Adrenal gland (tissue), 12 donors: Measurements from ENCODE around the gene MBLAC2. TPM values are rescaled to one million over a fixed set of nuclear protein-coding genes. Genes with fewer than 3 reads are reported as not detected.

Experiments used
- DNase-seq, 7 donors: peaks; one replicate each; pipeline ENCODE4 v3.0.0-alpha.2; 2019 to 2020
- H3K27ac ChIP-seq, 5 donors: fragments of 200-600 bp; sonication (generic) in 4 of 5; 1 replicate in 3 of 5; 2 replicates in 2 of 5; pipeline versions ENCODE4 v1.5.1 to v1.8.0; 2016 to 2020; ENCODE audit warnings: mild to moderate bottlenecking in 1 of 5
- H3K27me3 ChIP-seq: fragments of 200-600 bp; 2 replicates; pipeline ENCODE4 v1.8.0; 2021
- H3K36me3 ChIP-seq, 2 donors: fragments of 200-600 bp; replicated peaks in 1 of 2; 1 replicate in 1 of 2; 2 replicates in 1 of 2; pipeline versions ENCODE4 v1.5.1 to v1.8.0; 2018 to 2022
- H3K4me1 ChIP-seq, 2 donors: fragments of 200-600 bp; replicated peaks in 1 of 2; 1 replicate in 1 of 2; 2 replicates in 1 of 2; pipeline versions ENCODE4 v1.5.1 to v1.8.0; 2018 to 2021
- H3K4me3 ChIP-seq, 4 donors: fragments of 200-600 bp; sonication (generic) in 3 of 4; one replicate each; pipeline ENCODE4 v1.5.1; 2016 to 2018
- H3K9me3 ChIP-seq, 3 donors: fragments of 200-600 bp; sonication (generic) in 1 of 3; replicated peaks in 1 of 3; 1 replicate in 2 of 3; 2 replicates in 1 of 3; pipeline versions ENCODE4 v1.5.1 to v1.8.0; 2016 to 2021
- POLR2A ChIP-seq, 2 donors: fragments of 450-650 bp; IDR thresholded peaks; one replicate each; pipeline ENCODE4 v1.6.1; 2017; ENCODE audit warnings: antibody characterized with exemption in 2 of 2, mild to moderate bottlenecking in 2 of 2, moderate library complexity in 1 of 2
- WGBS, 4 donors: extraction: QIAGEN DNeasy Blood & Tissue Kit in 2 of 4; methylation state at CpG; one replicate each; pipeline versions ENCODE4 v1.1.5 to v1.1.7; 2013 to 2017; 5-methylcytosine and 5-hydroxymethylcytosine counted together
- intact Hi-C, 2 donors: fragments of 100-400 bp; cut with DNase I; formaldehyde crosslinking; loops; one replicate each; pipeline versions ENCODE4 v1.14.1 to v1.15.0; 2022 to 2023
- polyA plus RNA-seq, 3 donors: library from polyadenylated mRNA; stranded (reverse); fragments of 200-250 nt in 2 of 3; fragments of 350-450 nt in 1 of 3; fragmentation: Illumina TruSeq in 1 of 3; extraction: RNeasy Lipid Tissue Mini Kit (QIAGEN cat#74804) in 1 of 3; gene quantifications; one replicate each; pipeline ENCODE4 v1.2.3, GENCODE V29; 2013 to 2014
- total RNA-seq, 9 donors: library from RNA; depleted of rRNA in 4 of 9; stranded (reverse); fragments of >200 nt in 4 of 9; fragments of 120-200 nt in 1 of 9; fragmentation: NEBNext Ultra II Directional in 1 of 9; extraction: Animal tissue kit (Norgen Biotek cat#: 25700) in 1 of 9; gene quantifications; one replicate each; pipeline versions ENCODE4 v1.1.0 to v1.2.4, GENCODE V29; 2013 to 2023
- TF ChIP-seq, protein P1 (sequence below), 6 experiments: fragments of 450-650 bp in 4 of 6; fragments of 200-600 bp in 2 of 6; sonication (generic) in 1 of 6; IDR thresholded peaks; 1 replicate in 5 of 6; 2 replicates in 1 of 6; pipeline versions ENCODE4 v1.5.1 to v1.8.0; 2016 to 2021; ENCODE audit warnings: antibody characterized with exemption in 6 of 6, mild to moderate bottlenecking in 2 of 6, moderate library complexity in 1 of 6
- donor health status: healthy with polysubstance abuse.
- donor health status: Bipolar disorder and iron deficiency.
- donor health status: DM: yes; HTN: yes; CAD: no.
- donor health status: DM: no; HTN: no; CAD: no.
- donor health status: DM: no; HTN: no; CAD: no.
- donor health status: DM: yes; HTN: yes; CAD: no.

The MBLAC2 gene
- total and polyA plus RNA-seq, 12 donors = 1.3 to 8.8 (median 4.8) TPM

DNA sequence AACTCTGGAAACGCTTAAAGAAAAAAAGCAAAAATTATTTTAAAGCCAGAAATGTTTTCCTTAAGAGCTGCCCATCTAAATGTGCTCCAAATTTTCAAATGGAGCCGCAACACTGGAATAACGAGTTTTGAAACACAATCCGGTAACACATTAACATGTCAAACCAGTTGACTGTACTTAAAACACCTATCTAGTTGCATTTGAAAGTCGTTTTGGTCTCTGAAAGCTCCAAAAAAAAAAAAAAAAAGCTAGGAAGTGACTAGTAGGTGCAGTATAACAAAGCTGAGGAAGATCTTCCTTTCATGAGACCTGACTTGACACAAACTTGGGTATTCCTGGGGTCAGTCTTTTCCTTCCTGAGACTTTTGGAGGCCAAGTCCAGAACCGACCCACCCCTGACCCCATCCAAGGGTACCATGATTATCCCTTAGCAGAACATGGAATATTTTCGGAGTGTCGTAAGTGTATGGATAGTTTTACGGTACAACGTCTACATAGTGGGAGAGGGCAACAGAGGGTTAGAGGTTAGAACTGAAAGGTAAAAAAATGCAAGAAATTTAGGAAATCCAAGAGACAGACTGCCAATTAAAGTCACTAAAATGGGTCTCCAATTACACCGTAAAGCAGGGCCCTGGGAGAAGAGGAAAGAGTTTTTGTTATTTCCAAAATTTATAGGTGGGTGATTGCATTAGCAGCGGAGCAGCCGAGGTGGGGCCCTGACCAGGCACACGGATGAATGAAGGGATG is 65.8 kb downstream of the MBLAC2 start:
- no peaks in the 10 kb centered on the region for H3K36me3 ChIP-seq
- peak in 1 of 7 donors; percentile 49 for DNase-seq
- WGBS, 4 donors = 14 to 22% (median 21%) methylated on average over 14 of the region's 14 CpGs
- H3K4me1 ChIP-seq = peaks cover 0 to 36% of the 10 kb centered on the region in 2 donors
- peak overlapping the region; percentile 76 to 98 (median 82) for H3K4me3 ChIP-seq
- H3K27ac ChIP-seq = peak overlapping the region; percentile 92 to 99 (median 93)
- H3K27me3 ChIP-seq = no peaks in the 10 kb centered on the region
- intact Hi-C loops = no loop called here
- TF ChIP-seq, protein P1, sequence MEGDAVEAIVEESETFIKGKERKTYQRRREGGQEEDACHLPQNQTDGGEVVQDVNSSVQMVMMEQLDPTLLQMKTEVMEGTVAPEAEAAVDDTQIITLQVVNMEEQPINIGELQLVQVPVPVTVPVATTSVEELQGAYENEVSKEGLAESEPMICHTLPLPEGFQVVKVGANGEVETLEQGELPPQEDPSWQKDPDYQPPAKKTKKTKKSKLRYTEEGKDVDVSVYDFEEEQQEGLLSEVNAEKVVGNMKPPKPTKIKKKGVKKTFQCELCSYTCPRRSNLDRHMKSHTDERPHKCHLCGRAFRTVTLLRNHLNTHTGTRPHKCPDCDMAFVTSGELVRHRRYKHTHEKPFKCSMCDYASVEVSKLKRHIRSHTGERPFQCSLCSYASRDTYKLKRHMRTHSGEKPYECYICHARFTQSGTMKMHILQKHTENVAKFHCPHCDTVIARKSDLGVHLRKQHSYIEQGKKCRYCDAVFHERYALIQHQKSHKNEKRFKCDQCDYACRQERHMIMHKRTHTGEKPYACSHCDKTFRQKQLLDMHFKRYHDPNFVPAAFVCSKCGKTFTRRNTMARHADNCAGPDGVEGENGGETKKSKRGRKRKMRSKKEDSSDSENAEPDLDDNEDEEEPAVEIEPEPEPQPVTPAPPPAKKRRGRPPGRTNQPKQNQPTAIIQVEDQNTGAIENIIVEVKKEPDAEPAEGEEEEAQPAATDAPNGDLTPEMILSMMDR (IDR thresholded peaks at IDR 0.05) = no peak
- TF ChIP-seq POLR2A (IDR thresholded peaks at IDR 0.05) = no peak
- H3K9me3 ChIP-seq = no peaks in the 10 kb centered on the region

Other genes with a start within 250 kb of the MBLAC2 start
- 10 to 100 TPM in 7 of 9 donors, 1 to 10 TPM in 2; 5.0 to 40.4 (median 19.9) TPM for gene CETN3, start 65.0 kb downstream of the MBLAC2 start, total RNA-seq
- gene CETN3, start 65.0 kb downstream of the MBLAC2 start, polyA plus RNA-seq = 10 to 100 TPM; 20.4 to 59.2 (median 29.9) TPM
- gene POLR3G, start 93 bp upstream of the MBLAC2 start, total RNA-seq = 1 to 10 TPM in 2 of 9 donors, under 1 TPM in 5, not detected in 2; 0.30 to 1.2 (median 0.81) TPM
- 1 to 10 TPM; 1.0 to 2.4 (median 2.1) TPM for gene POLR3G, start 93 bp upstream of the MBLAC2 start, polyA plus RNA-seq
- 10 to 100 TPM in 7 of 9 donors, 1 to 10 TPM in 2; 6.8 to 33.2 (median 16.0) TPM for gene LYSMD3, start 54.8 kb upstream of the MBLAC2 start, total RNA-seq
- gene LYSMD3, start 54.8 kb upstream of the MBLAC2 start, polyA plus RNA-seq = 10 to 100 TPM in 1 of 3 donors, 1 to 10 TPM in 2; 3.4 to 38.6 (median 4.2) TPM
- gene ADGRV1, start 84.0 kb upstream of the MBLAC2 start, total RNA-seq = 1,000 to 10,000 TPM in 4 of 9 donors, 100 to 1,000 TPM in 5; 129 to 2,577 (median 864) TPM
- 100 to 1,000 TPM; 229 to 676 (median 510) TPM for gene ADGRV1, start 84.0 kb upstream of the MBLAC2 start, polyA plus RNA-seq